ENCODE data around the gene GZMB. TPM values are rescaled to one million over a fixed set of nuclear protein-coding genes. Genes with fewer than 3 reads are reported as not detected.
"Not testable (repeated sequence)": the region's sequence is repeated elsewhere in the genome, so short reads cannot be mapped to it uniquely, and the experiment has no call there.

GZMB gene
- total RNA-seq, 1 donor from 2014 or later, result not detected

DNA sequence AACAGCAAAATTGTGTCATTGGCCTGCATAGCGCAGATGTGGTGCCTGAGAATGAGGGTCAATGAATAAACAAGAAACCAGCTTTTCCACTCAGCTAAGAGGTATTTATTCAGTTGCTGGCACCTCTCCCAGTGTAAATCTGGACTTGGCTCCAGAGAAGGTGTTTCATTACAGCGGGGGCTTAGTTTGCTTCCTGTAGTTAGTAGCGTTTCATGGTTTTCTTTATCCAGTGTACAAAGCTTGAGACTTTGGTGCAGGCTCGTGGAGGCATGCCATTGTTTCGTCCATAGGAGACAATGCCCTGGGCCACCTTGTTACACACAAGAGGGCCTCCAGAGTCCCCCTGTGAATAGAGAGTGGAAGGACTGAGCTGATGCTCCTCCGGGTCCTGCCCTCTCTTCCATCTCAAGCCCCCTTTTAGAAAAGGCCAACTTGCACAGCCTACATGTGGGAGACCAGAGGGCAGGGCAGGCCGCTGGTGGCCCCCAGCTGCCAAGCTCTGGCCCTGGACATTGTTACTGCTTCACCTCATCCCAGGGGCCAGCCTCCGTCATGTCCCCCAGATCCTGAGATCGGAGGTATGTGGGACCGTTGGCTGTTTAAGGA is 3.0 kb downstream of the GZMB start:
- no peak for DNase-seq (ENCODE audit: low read depth)

GRCh38 chr14:24630087-24630871 is 3.7 kb downstream of the GZMB start:
- no peak for DNase-seq (ENCODE audit: low read depth)

DNA sequence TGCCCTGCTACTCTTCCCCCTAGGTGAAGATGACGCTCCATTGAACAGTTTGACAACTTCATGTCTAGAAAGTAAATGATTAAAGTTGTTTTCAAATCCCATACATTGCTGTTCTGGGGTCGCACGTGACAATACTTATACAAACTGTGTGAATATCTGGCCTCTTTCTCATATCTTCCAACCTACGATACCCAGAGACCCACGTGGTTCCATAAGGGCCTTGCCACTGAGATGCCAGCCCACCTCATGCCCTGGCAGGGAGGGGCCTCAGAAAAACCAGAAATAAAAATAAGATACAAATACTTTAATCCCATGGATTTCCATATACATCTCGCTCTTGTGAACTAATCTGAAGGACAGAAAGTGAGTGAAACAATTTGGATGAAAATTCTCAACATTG is 4.5 kb downstream of the GZMB start:
- DNase-seq (ENCODE audit: low read depth), result no peak

GRCh38 chr14:24613747-24614146 is 20.2 kb downstream of the GZMB start:
- no peak for DNase-seq (ENCODE audit: low read depth)

DNA sequence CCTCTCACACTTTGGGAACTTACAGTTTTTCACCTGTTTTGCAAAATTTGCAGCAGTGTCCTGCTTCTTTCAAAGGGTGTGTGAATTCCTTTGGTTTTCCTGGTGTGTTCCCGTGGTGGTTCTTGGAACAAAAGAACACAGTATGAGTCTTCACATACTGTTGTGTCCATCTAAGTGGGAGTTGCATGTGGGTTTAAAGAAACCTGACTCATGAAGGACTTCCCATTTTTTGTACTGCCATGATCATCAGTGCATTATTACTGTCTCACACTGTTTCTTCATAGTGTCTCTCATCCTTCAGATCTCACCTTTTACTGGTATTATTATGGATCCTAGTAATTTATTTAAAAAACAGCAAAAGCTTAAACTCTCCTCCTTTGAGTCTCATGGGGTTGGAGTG is 20.7 kb downstream of the GZMB start:
- no peak for DNase-seq (ENCODE audit: low read depth)

DNA sequence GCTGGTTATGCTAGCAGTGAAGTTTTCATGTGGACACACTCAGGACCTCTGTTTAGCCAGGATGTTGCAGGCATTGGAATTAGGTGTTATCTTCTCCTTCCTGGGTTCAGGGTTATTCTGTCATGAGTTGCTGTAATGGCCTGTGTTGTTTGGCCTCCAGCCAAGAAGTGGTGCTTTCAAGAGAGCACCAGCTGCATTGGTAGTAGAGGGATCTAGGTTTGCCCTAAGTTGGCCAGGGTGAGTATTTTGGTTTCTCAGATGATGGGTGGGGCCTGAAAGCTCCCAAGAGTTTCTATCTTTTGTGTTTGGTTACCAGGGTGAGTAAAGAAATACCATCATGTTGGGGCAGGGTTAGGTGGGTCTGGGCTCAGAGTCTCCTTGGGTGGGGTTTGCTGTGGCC is 21.8 kb downstream of the GZMB start:
- DNase-seq (ENCODE audit: low read depth), result no peak

- DNase-seq (ENCODE audit: low read depth), result no peak
Measured at GRCh38 chr14:24609655-24610344, 24.2 kb downstream of the GZMB start, which contains the start of gene GZMH. TSS of gene GZMH (minus strand) at chr14:24609685. CDS start at chr14:24609613, 72 bp downstream.

DNA sequence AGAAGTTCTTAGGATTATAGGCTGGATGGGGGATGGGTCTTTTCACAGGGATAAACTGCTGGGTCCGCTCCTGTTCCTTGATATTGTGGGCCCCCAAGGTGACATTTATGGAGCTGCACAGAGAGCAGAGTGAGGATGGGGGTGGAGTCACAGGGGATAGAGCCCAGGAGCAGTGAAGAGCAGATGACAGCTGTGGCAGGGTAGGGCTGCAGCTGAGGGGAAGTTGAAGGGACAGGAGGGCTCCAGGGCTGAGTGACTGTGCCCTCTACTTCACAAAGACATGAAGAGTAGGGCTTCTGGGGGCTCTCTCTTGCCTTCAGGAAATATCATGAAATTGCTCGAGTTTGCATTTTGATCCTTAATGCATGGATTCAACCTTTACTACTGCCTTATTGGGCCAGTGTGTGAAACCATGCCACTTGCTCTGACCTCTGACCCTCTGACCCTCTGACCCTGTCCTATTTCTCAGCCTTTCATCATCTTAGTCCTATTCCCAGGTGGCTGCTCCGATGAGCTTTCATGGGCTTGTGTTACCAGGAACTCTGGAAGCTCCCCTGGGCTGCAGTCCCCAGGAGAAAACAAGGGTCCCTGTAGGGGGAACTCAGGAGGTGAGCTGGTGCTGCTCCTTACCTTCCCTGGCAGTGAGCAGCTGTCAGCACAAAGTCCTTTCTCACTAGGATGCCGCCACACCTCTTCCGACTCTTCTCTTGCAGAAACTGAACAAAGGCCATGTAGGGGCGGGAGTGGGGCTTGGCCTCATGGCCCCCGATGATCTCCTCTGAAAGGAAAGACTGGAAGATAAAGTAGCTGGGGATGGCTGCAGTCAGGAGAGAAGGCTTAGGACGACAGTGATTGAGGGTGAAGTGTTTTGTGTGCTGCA is 26.1 kb downstream of the GZMB start:
- DNase-seq (ENCODE audit: low read depth), result no peak

DNA sequence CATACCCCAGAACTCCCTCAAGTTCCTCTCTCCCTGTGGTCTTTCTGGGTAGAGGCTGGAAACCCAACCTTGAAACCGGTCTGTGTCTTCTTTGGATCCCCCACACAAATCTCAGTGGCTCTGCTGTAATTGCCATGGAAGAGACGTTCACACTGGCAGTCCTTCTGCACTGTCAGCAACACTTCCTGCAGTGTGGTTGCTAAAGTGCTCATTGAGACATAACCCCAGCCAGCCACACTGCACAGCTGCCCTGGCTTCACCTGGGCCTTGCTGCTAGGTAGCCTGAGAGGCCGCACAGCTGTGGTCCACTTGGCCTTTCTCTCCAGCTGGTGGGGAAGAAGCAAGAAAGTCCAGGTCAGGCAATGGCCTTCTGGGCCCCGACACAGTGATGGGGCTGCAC is 26.9 kb downstream of the GZMB start:
- DNase-seq (ENCODE audit: low read depth), result no peak

- no peak for DNase-seq (ENCODE audit: low read depth)
Measured at GRCh38 chr14:24606297-24606696, 27.7 kb downstream of the GZMB start.

- DNase-seq (ENCODE audit: low read depth), result no peak
Measured at GRCh38 chr14:24605435-24606190, 28.4 kb downstream of the GZMB start.

DNA sequence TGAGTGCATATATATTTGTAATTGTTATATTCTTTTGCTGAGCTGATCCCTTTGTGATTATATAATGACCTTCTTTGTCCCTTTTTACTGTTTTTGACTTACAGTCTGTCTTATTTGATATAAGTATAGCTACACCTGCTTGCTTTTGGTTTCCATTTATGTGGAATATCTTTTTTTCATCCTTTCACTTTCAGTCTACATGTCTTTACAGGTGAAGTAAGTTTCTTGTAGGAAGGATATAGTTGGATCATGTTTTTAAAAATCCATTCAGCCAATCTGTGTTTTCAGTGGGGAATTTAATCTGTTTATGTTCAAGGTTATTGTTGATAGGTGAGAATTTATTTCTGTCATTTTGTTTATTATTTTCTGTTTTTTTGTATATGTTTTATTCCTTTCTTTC is 36.6 kb downstream of the GZMB start:
- DNase-seq (ENCODE audit: low read depth), result no peak

GRCh38 chr14:24595073-24595808 is 38.7 kb downstream of the GZMB start:
- no peak for DNase-seq (ENCODE audit: low read depth)

DNA sequence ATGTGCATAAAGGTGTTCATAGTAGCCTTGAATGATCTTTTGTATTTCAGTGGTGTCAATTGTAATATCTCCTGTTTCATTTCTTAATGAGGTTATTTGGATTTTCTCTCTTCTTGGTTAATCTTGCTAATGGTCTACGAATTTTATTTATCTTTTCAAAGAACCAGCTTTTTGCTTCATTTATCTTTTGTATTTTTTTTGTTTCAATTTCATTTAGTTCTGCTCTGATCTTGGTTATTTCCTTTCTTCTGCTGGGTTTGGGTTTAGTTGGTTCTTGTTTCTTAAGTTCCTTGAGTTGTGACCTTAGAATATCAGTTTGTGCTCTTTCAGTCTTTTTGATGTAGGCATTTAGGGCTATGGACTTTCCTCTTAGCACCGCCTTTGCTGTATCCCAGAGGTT is 43.0 kb downstream of the GZMB start:
- not testable (repeated sequence) for DNase-seq (ENCODE audit: low read depth)

DNA sequence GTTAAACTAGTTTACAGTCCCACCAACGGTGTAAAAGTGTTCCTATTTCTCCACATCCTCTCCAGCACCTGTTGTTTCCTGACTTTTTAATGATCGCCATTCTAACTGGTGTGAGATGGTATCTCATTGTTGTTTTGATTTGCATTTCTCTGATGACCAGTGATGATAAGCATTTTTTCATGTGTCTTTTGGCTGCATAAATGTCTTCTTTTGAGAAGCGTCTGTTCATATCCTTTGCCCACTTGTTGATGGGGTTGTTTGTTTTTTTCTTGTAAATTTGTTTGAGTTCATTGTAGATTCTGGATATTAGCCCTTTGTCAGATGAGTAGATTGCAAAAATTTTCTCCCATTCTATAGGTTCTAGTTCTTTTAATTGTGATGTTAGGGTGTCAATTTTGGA is 49.6 kb downstream of the GZMB start:
- not testable (repeated sequence) for DNase-seq (ENCODE audit: low read depth)

Other genes with a start within 250 kb of the GZMB start
- 2.4 and 4.3 TPM in 2 replicates for gene NYNRIN, start 235.2 kb downstream of the GZMB start, total RNA-seq
- 0.52 and 1.2 TPM in 2 replicates for gene CBLN3, start 204.5 kb downstream of the GZMB start, total RNA-seq
- gene KHNYN, start 204.2 kb downstream of the GZMB start, total RNA-seq, result 48.5 and 59.9 TPM in 2 replicates
- 6.4 and 10.4 TPM in 2 replicates for gene SDR39U1, start 191.4 kb downstream of the GZMB start, total RNA-seq
- gene CMA1, start 125.9 kb downstream of the GZMB start, total RNA-seq, result not detected in 2 replicates
- gene CTSG, start 57.9 kb downstream of the GZMB start, total RNA-seq, result not detected in 2 replicates
- gene GZMH, start 24.5 kb downstream of the GZMB start, total RNA-seq, result not detected in 2 replicates